HG02759 (cell line): ENCODE measurements around the gene CDA.

ENCODE experiments used
- ATAC-seq: cut with Tn5 transposase; IDR thresholded peaks from one replicate; pipeline ENCODE4 v1.9.1; 2021; ENCODE audit warnings: mild to moderate bottlenecking, moderate library complexity; ENCODE audit not compliant: unreplicated experiment

CDA gene

GRCh38 chr1:20588634-20589225, at the start of gene CDA:
CDA (plus strand) TSS chr1:20589097; CDS start chr1:20589130, 33 bp downstream.
- ATAC-seq = no peak

- no peak for ATAC-seq
Observed at GRCh38 chr1:20540281-20540680, 48.6 kb upstream of the CDA start.

- ATAC-seq = no peak
Observed at GRCh38 chr1:20546637-20547036, 42.3 kb upstream of the CDA start.

GRCh38 chr1:20551161-20551560, 37.7 kb upstream of the CDA start:
- ATAC-seq = no peak

- no peak for ATAC-seq
Observed at GRCh38 chr1:20551945-20552727, 36.8 kb upstream of the CDA start, which contains the start of gene FAM43B. FAM43B (plus strand) TSS chr1:20552573; CDS start chr1:20552974, 401 bp downstream.

DNA sequence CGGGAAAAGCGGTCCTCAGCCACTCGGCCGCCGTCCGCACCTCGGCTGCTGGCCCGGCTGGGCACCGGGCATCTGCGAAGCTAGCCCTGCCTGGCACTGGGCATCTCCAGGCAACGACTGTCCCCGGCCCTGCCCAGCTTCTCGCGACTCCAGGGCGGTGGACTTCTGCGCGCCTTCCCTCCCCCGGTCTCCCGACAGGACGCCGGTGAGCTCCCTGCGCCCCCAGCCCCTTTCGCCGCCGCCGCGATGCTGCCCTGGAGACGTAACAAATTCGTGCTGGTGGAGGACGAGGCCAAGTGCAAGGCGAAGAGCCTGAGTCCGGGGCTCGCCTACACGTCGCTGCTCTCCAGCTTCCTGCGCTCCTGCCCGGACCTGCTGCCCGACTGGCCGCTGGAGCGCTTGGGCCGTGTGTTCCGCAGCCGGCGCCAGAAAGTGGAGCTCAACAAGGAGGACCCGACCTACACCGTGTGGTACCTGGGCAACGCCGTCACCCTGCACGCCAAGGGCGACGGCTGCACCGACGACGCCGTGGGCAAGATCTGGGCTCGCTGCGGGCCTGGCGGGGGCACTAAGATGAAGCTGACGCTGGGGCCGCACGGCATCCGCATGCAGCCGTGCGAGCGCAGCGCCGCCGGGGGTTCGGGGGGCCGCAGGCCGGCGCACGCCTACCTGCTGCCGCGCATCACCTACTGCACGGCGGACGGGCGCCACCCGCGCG, 36.0 kb upstream of the CDA start:
- no peak for ATAC-seq

GRCh38 chr1:20555025-20555757, 33.7 kb upstream of the CDA start:
- no peak for ATAC-seq

GRCh38 chr1:20555758-20556120, 33.2 kb upstream of the CDA start:
- ATAC-seq = no peak

- ATAC-seq = no peak
Observed at GRCh38 chr1:20558191-20558590, 30.7 kb upstream of the CDA start.

DNA sequence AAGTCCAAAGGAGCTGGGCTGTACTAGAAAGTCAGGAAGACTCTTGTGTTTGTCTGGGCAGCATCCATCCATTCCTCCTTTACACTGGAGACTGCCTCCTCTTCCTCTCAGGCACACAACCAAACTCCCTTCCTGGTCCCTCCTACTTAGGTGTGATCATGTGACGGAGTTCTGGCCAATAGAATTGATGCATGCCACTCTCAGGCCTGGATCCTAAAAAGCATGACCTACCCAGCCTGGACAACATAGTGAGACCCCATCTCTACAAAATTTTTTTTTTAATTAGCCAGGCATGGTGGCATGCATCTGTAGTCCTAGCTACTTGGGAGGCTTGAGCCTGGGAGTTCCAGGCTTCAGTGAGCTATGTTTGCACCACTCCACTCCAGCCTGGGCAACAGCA, 27.9 kb upstream of the CDA start:
- ATAC-seq = no peak

- no peak for ATAC-seq
Observed at GRCh38 chr1:20565234-20565633, 23.7 kb upstream of the CDA start.

GRCh38 chr1:20569523-20570098, 19.3 kb upstream of the CDA start:
- ATAC-seq = no peak

DNA sequence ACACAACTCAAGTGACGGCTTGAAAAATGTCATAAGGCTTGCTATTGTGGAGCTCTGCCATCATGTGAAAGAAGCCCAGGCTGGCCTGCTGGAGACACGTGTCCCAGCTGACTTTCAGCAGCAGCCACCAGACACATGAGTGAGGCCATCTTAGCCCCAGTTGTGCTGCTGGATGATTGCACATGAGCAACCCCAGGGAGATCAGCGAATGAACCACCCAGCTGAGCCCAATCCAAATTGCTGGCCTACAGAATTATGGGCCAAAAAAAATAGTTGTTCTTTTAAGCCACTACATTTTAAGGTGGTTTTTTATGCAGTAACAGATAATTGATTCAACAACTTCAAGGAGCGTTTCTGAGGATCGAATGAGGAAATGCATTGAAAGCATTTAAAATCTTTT, 17.5 kb upstream of the CDA start:
- no peak for ATAC-seq

DNA sequence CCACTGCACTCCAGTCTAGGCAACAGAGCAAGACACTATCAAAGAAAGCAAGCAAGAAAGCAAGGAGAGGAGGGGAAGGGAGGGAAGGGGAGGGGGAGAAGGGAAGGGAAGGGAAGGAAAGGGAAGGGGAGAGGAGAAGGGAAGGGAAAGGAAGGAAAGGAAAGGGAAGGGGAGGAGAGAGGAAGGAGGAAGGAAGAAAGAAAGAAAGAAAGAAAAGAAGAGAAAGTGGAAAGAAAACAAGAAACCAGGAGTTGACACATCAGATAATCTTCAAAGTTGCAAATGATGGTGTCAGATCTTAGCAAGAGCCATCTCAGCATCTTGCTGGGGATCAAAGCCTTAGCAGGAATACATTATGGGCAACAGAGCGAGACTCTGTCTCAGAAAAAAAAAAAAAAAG, 14.9 kb upstream of the CDA start:
- no peak for ATAC-seq

DNA sequence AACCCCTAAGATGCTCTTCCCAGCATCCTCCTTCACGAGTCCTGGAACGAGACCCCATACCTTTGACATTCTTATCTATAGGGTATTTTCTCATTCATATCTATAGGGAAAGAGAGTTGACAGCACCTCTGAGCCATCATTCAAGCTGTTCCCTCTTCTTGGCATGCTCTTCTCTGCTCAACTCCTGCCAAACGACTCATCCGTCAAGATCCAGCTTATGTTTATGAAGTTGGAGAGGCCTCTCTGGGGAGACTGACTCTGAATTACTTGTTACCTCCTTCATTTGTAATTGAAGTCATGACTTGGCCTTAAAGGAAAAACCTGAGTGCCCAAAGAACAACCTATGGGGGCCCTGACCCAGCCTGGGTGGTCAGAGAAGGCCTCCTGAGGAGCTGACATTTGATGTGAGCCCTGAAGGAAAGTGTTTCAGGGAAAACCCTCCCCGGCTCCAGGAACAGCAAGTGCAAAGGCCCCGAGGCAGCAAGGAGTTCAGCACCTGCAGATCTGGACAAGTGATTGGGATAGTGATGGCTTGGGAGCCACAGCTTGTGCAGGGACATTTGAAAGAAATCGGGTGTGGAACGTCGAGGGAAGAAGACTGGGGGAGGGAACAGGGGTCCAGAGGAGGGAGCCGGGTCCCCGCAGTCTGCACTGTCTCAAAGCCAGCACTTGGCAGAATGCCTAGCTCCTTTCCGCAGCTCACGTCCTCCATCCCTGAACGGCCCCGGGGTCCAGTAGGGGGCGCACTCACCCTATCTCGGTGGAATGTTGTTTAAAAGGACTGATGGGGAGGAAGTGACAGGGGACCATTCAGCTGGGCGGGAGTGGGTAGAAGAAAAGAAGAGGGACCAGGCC, 14.0 kb upstream of the CDA start:
- no peak for ATAC-seq

- no peak for ATAC-seq
Observed at GRCh38 chr1:20575541-20576336, 13.2 kb upstream of the CDA start.

- no peak for ATAC-seq
Observed at GRCh38 chr1:20578062-20578461, 10.8 kb upstream of the CDA start.

- ATAC-seq = no peak
Observed at GRCh38 chr1:20578721-20579395, 10.0 kb upstream of the CDA start.

DNA sequence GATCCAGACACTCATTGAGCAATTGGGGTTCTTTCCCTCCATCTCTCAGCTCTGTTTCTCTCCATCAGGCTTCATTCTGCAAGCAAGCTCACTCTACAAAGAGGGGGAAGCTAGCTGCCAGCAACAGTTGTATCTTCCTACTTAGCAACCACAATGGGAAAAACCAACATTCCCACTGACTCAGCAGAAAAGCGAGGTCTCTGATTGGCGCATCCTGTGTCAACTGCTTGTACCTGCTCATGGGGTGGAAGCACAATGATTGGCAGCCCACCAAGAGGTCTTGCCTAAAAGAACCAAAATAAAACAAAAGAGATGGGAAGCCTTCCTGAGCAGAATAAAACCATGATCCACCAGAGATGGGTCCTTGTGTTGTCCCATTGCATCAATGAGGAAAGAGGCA, 4.0 kb upstream of the CDA start:
- no peak for ATAC-seq
